ENCODE data around the gene GALT.

DNA sequence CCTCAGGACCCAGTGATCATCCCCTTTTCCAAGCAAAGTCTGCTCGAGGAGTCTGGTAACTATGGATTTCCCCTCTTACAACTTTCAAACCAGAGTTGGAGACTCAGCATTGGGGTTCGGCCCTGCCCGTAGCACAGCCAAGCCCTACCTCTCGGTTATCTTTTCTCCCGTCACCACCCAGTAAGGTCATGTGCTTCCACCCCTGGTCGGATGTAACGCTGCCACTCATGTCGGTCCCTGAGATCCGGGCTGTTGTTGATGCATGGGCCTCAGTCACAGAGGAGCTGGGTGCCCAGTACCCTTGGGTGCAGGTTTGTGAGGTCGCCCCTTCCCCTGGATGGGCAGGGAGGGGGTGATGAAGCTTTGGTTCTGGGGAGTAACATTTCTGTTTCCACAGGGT, 1.2 kb downstream of the GALT start:
- TF ChIP-seq POLR2A (IDR thresholded peaks at IDR 0.05): no peak
- TF ChIP-seq, protein P1, sequence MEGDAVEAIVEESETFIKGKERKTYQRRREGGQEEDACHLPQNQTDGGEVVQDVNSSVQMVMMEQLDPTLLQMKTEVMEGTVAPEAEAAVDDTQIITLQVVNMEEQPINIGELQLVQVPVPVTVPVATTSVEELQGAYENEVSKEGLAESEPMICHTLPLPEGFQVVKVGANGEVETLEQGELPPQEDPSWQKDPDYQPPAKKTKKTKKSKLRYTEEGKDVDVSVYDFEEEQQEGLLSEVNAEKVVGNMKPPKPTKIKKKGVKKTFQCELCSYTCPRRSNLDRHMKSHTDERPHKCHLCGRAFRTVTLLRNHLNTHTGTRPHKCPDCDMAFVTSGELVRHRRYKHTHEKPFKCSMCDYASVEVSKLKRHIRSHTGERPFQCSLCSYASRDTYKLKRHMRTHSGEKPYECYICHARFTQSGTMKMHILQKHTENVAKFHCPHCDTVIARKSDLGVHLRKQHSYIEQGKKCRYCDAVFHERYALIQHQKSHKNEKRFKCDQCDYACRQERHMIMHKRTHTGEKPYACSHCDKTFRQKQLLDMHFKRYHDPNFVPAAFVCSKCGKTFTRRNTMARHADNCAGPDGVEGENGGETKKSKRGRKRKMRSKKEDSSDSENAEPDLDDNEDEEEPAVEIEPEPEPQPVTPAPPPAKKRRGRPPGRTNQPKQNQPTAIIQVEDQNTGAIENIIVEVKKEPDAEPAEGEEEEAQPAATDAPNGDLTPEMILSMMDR (IDR thresholded peaks at IDR 0.05): no peak

All from right lobe of liver (tissue), 4 donors.